ENCODE results near the gene PDZRN4.

The PDZRN4 gene

DNA sequence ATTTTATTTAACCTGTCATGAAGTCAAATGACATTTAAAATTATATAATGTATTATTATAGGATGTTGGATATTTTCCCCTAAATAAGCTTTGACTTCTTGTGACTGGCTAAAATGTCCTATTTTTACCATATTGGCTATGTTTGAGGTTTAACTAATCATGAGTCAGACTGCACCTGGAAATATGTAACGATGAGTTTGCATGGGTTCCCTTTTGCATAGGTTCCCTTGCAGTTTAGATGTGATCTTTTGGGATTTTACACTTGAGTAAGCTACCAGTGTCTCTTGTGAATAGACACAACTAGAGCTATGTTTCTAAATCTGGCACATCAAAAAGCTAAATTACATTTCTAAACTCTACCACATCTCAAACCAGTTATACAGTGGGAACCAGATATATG, 5.2 kb downstream of the PDZRN4 start:
- TF ChIP-seq, protein P1, sequence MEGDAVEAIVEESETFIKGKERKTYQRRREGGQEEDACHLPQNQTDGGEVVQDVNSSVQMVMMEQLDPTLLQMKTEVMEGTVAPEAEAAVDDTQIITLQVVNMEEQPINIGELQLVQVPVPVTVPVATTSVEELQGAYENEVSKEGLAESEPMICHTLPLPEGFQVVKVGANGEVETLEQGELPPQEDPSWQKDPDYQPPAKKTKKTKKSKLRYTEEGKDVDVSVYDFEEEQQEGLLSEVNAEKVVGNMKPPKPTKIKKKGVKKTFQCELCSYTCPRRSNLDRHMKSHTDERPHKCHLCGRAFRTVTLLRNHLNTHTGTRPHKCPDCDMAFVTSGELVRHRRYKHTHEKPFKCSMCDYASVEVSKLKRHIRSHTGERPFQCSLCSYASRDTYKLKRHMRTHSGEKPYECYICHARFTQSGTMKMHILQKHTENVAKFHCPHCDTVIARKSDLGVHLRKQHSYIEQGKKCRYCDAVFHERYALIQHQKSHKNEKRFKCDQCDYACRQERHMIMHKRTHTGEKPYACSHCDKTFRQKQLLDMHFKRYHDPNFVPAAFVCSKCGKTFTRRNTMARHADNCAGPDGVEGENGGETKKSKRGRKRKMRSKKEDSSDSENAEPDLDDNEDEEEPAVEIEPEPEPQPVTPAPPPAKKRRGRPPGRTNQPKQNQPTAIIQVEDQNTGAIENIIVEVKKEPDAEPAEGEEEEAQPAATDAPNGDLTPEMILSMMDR (IDR thresholded peaks at IDR 0.05) = no peak
- Histone ChIP-seq H3K4me1 (no peaks in the 10 kb centered on the region), H3K9ac (no peak overlapping the region), H3K79me2 (no peaks in the 10 kb centered on the region), H2AFZ (no peak overlapping the region), H3K36me3 (ENCODE audit: control insufficient read depth, insufficient read depth, low read length) (no peaks in the 10 kb centered on the region), H3K4me3 (ENCODE audit: low read depth, low read length) (no peak overlapping the region), H3K9me3 (ENCODE audit: control insufficient read depth, low read length) (no peaks in the 10 kb centered on the region), H3K27me3 (ENCODE audit: control insufficient read depth, insufficient read depth, low read length) (no peaks in the 10 kb centered on the region), H3K4me2 (ENCODE audit: low read length) (no peak overlapping the region), H3K27ac (no peak overlapping the region)

DNA sequence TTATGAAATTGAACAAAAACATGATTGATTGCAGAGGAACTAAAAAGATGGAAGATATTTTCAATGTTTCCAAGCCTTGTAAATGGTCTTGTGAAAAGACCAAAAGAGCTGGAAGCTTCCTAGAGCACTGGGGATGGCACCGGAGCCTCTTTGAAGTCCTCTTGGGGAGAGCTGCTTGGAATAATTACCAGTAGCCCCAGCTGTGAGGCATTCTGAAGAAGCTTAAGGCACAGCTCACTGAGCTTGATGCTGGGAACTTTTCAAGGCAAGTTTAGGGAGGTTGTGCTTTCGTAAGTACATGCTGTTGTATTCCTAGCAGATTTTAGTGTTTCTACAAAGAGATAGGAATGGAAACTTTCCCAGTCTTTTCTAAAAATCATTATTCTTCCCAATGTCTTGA, 13.9 kb downstream of the PDZRN4 start:
- no peaks in the 10 kb centered on the region for H3K4me1 ChIP-seq
- no peaks in the 10 kb centered on the region for H3K9me3 ChIP-seq (ENCODE audit: control insufficient read depth, low read length)
- no peak overlapping the region for H3K4me3 ChIP-seq (ENCODE audit: low read depth, low read length)
- no peak overlapping the region for H3K9ac ChIP-seq
- H3K27me3 ChIP-seq (ENCODE audit: control insufficient read depth, insufficient read depth, low read length) = no peaks in the 10 kb centered on the region
- TF ChIP-seq, protein P1 (IDR thresholded peaks at IDR 0.05) = no peak
- H3K79me2 ChIP-seq = no peaks in the 10 kb centered on the region
- no peak overlapping the region for H3K4me2 ChIP-seq (ENCODE audit: low read length)
- no peaks in the 10 kb centered on the region for H3K36me3 ChIP-seq (ENCODE audit: control insufficient read depth, insufficient read depth, low read length)
- no peak overlapping the region for H3K27ac ChIP-seq
- H2AFZ ChIP-seq = no peak overlapping the region

DNA sequence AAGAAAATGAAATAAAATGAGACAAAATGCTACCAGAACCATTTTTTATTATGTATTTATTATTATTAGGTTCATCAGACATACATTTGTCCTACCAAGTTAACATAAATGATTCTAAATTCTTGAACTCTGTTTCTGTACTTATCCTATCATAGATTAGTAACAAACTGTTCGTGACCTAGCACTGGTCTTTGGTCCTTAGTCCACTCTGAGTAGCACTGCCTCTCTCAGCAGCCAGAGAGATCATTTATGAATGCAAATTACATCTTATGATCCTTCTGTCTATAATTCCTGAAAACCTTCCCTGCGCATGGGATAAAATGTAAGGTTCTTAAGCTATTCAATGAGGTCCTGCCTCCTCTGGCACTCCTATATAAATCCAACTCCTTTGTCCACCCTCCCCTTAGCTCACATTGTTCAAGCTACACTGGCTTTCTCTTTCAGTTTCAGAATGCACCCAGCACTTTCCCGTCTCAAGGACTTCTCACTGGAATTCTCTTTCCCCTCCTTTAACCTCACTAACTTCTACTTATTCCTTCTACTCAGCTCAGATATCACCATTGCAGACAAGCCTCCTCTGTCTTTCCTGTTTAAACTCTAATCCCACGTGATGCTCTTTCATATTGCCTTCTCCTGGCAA, 17.1 kb downstream of the PDZRN4 start:
- Histone ChIP-seq H3K27me3 (ENCODE audit: control insufficient read depth, insufficient read depth, low read length) (no peaks in the 10 kb centered on the region), H3K4me2 (ENCODE audit: low read length) (no peak overlapping the region), H2AFZ (no peak overlapping the region), H3K36me3 (ENCODE audit: control insufficient read depth, insufficient read depth, low read length) (no peaks in the 10 kb centered on the region), H3K27ac (no peak overlapping the region), H3K9me3 (ENCODE audit: control insufficient read depth, low read length) (no peaks in the 10 kb centered on the region), H3K4me1 (no peaks in the 10 kb centered on the region), H3K9ac (no peak overlapping the region), H3K79me2 (no peaks in the 10 kb centered on the region), H3K4me3 (ENCODE audit: low read depth, low read length) (no peak overlapping the region)
- TF ChIP-seq, protein P1 (IDR thresholded peaks at IDR 0.05) = no peak

DNA sequence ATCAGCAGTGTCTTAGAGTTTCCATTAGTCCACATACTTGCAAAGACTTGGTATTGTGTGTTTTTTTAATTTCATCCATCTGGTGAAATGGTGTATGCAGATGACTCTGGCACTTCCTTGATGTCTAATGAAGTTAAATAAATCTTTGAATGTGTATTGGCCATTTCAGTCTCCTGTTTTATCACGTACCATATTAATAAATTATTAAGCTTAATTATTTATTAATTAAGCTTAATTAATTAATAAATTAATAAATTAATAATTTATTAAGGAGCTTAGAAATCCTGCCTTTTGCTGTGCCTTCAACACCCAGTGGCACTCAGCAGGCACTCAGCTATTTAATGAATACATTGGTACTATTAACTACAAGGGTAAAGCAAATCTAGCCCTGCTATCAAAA, 18.2 kb downstream of the PDZRN4 start:
- TF ChIP-seq, protein P1 (IDR thresholded peaks at IDR 0.05) = no peak
- no peaks in the 10 kb centered on the region for H3K36me3 ChIP-seq (ENCODE audit: control insufficient read depth, insufficient read depth, low read length)
- no peak overlapping the region for H3K4me2 ChIP-seq (ENCODE audit: low read length)
- no peaks in the 10 kb centered on the region for H3K79me2 ChIP-seq
- no peak overlapping the region for H3K27ac ChIP-seq
- H3K27me3 ChIP-seq (ENCODE audit: control insufficient read depth, insufficient read depth, low read length) = no peaks in the 10 kb centered on the region
- no peak overlapping the region for H3K9ac ChIP-seq
- H3K4me1 ChIP-seq = no peaks in the 10 kb centered on the region
- H2AFZ ChIP-seq = no peak overlapping the region
- H3K4me3 ChIP-seq (ENCODE audit: low read depth, low read length) = no peak overlapping the region
- no peaks in the 10 kb centered on the region for H3K9me3 ChIP-seq (ENCODE audit: control insufficient read depth, low read length)

DNA sequence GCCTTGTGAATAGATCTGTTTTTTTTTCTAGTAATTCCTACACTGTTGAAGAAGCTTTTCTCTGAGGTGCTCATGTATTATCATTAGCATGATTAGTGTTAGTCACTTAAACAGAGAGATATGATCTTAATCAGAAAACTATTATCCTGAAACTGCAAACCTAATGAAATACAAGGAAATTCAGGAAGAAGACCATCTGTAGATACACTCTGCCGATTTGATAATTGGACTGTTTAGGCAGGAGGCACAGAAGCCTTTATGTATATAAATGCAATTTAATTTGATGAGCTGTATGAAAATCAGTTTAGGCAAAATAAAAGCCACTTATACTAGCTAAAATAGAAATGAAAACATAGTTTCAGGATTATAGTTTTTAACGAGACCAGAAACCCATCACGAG, 23.3 kb downstream of the PDZRN4 start:
- H3K27ac ChIP-seq = no peak overlapping the region

More for the DNA sequence above, 23.3 kb downstream of the PDZRN4 start:
- H3K27me3 ChIP-seq (ENCODE audit: control insufficient read depth, insufficient read depth, low read length) = no peaks in the 10 kb centered on the region
- H3K4me3 ChIP-seq (ENCODE audit: low read depth, low read length) = no peak overlapping the region
- H2AFZ ChIP-seq = no peak overlapping the region
- H3K79me2 ChIP-seq = no peaks in the 10 kb centered on the region
- no peak overlapping the region for H3K4me2 ChIP-seq (ENCODE audit: low read length)
- no peaks in the 10 kb centered on the region for H3K4me1 ChIP-seq
- TF ChIP-seq, protein P1 (IDR thresholded peaks at IDR 0.05) = no peak
- no peaks in the 10 kb centered on the region for H3K36me3 ChIP-seq (ENCODE audit: control insufficient read depth, insufficient read depth, low read length)
- no peak overlapping the region for H3K9ac ChIP-seq
- H3K9me3 ChIP-seq (ENCODE audit: control insufficient read depth, low read length) = no peaks in the 10 kb centered on the region

Measured in parathyroid adenoma (tissue), 2 donors.